Lung (tissue), 12 donors: ENCODE data around the gene AIFM3. TPM values are rescaled to one million over a fixed set of nuclear protein-coding genes. Genes with fewer than 3 reads are reported as not detected.

Source experiments
- ATAC-seq: fragments of 200-7000 bp; cut with Tn5 transposase; one replicate; pipeline ENCODE4 v1.9.1; 2020; ENCODE audit warnings: moderate number of reproducible peaks; ENCODE audit not compliant: insufficient read depth, low FRiP score
- DNase-seq, 3 donors: peaks; one replicate each; pipeline ENCODE4 v3.0.0-alpha.2; 2013 to 2017
- H3K27ac ChIP-seq, 2 donors: one replicate each; pipeline ENCODE4 v1.5.1; 2013; ENCODE audit warnings: mild to moderate bottlenecking in 2 of 2, moderate library complexity in 2 of 2, control low read depth in 1 of 2, inconsistent platforms in 1 of 2, low read depth in 1 of 2, low read length in 1 of 2
- H3K27me3 ChIP-seq, 3 donors: one replicate each; pipeline ENCODE4 v1.5.1; 2013; ENCODE audit warnings: low read length in 2 of 3; ENCODE audit not compliant: control insufficient read depth in 3 of 3, insufficient read depth in 3 of 3
- H3K36me3 ChIP-seq, 4 donors: one replicate each; pipeline ENCODE4 v1.5.1; 2013; ENCODE audit warnings: low read length in 4 of 4, mild to moderate bottlenecking in 1 of 4, moderate library complexity in 1 of 4; ENCODE audit not compliant: control insufficient read depth in 4 of 4, insufficient read depth in 4 of 4
- H3K4me1 ChIP-seq, 5 donors: one replicate each; pipeline ENCODE4 v1.5.1; 2013; ENCODE audit warnings: low read length in 5 of 5, mild to moderate bottlenecking in 2 of 5, moderate library complexity in 1 of 5; ENCODE audit not compliant: control insufficient read depth in 5 of 5, insufficient read depth in 5 of 5
- H3K4me3 ChIP-seq: one replicate; pipeline ENCODE4 v1.5.1; 2013; ENCODE audit warnings: mild to moderate bottlenecking, control low read depth, moderate library complexity
- H3K9ac ChIP-seq, 2 donors: one replicate each; pipeline ENCODE4 v1.5.1; 2013; ENCODE audit warnings: low read length in 2 of 2, control low read depth in 1 of 2; ENCODE audit not compliant: insufficient read depth in 1 of 2
- H3K9me3 ChIP-seq, 4 donors: one replicate each; pipeline ENCODE4 v1.5.1; 2013; ENCODE audit warnings: low read length in 3 of 4, mild to moderate bottlenecking in 1 of 4, moderate library complexity in 1 of 4; ENCODE audit not compliant: control insufficient read depth in 4 of 4, insufficient read depth in 3 of 4
- WGBS, 2 donors: extraction: QIAGEN DNeasy Blood & Tissue Kit; methylation state at CpG; one replicate each; pipeline ENCODE4 v1.1.7; 2013; 5-methylcytosine and 5-hydroxymethylcytosine counted together
- polyA plus RNA-seq, 2 donors: library from polyadenylated mRNA; stranded (reverse); fragments of 200-250 nt; gene quantifications; one replicate each; pipeline ENCODE4 v1.2.1, GENCODE V29; 2013
- total RNA-seq, 2 donors: library from RNA; depleted of rRNA in 1 of 2; stranded (reverse); fragments of >200 nt in 1 of 2; gene quantifications; one replicate each; pipeline ENCODE4 v1.2.1, GENCODE V29; 2014 to 2021
- TF ChIP-seq, protein P1 (sequence below): IDR thresholded peaks from 2 replicates; pipeline ENCODE4 v1.5.1; 2012; ENCODE audit warnings: mild to moderate bottlenecking; ENCODE audit errors: control extremely low read depth, extremely low read depth
- donor health status: control.
- donor health status: control.
- donor health status: Bipolar disorder and iron deficiency.
- donor health status: healthy.
- donor health status: DM: yes; HTN: yes; CAD: no.

The AIFM3 gene
- total and polyA plus RNA-seq, 4 donors, result 0.48 to 7.5 (median 4.8) TPM

DNA sequence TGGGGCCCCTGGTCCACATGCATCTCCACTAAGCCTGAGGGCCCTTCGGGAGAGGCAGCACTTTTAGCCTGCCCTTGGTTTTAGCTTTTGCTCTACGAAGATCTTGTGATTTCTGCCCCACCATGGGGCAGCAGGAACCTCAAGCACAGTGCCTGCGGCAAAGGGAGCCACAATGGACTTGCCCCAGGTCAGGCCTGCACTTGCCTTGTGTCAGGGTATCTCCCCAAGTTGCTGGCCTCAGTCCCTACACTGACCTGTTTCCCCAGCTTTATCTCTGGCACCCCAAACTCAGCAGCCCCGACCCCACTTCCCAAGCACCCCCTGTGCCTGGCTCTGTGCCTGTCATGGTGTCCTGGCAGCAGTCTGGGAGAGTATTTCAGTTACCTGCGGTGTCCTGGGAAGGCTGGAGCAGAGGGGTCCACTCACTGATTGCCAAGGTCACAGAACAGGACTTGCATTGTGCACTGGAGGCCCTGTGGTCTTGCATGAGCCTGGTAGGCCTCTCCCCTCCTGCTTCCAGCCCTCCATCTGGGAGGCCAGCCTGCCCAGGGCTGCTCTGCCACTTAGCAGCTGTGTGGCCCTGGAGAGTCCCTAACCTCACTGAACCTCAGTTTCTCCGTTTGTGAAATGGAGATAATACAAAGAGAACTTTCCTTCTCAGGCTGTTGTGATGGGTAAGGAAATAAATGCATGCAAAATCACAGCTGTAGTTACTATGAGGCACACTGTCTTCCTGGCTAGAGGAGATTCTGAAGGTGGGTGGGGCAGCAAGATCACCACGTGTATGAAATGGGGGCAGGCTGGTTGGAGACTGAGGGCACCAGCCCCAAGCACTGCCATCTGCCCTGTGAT lies 3.6 kb upstream of the AIFM3 start:
- ATAC-seq (no peak), DNase-seq (no peak)
- 79 to 91% methylated on average over 7 of the region's 7 CpGs for WGBS, 2 donors
- Histone ChIP-seq H3K27me3 (peaks cover 0 to 17% (median 5%) of the 10 kb centered on the region in 3 donors), H3K9me3 (no peaks in the 10 kb centered on the region), H3K4me1 (peaks cover 0 to 3% (median 0%) of the 10 kb centered on the region in 5 donors), H3K36me3 (no peaks in the 10 kb centered on the region), H3K27ac (no peak overlapping the region), H3K9ac (no peak overlapping the region), H3K4me3 (no peak overlapping the region)
- TF ChIP-seq, protein P1, sequence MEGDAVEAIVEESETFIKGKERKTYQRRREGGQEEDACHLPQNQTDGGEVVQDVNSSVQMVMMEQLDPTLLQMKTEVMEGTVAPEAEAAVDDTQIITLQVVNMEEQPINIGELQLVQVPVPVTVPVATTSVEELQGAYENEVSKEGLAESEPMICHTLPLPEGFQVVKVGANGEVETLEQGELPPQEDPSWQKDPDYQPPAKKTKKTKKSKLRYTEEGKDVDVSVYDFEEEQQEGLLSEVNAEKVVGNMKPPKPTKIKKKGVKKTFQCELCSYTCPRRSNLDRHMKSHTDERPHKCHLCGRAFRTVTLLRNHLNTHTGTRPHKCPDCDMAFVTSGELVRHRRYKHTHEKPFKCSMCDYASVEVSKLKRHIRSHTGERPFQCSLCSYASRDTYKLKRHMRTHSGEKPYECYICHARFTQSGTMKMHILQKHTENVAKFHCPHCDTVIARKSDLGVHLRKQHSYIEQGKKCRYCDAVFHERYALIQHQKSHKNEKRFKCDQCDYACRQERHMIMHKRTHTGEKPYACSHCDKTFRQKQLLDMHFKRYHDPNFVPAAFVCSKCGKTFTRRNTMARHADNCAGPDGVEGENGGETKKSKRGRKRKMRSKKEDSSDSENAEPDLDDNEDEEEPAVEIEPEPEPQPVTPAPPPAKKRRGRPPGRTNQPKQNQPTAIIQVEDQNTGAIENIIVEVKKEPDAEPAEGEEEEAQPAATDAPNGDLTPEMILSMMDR, result no peak

DNA sequence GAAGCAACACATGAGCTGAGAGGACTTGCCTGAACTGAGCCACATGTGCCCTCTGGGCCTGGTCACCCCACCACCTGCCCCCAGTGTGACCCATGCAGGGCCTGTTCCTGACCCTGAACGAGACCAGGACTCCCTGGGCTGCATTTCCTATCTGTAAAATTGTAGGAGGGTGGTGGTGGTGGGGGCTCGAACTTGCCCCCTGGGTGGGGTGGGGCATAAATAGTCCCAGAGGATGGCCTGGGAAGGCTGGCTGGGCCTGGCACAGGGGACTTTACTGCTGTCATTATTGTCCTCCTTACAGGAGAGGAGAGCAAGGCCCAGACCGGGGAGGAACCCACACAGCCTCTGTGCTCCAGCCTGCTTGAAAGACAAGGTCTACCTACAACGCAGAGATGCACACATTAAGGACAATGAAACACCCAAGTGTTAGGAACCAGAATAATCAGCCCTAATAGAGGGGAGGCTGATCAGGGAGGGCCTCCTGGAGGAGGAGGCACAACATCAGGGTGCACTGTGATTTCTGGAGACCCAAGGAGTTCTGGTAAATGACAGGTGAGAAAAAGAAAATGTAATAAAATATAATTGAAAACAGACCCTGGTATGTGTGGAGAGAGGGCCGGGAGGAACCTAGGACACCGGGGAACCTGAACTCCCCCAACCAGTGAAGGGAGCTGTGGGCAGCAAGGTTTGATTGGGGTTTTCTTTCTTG lies 2.8 kb upstream of the AIFM3 start:
- Histone ChIP-seq H3K36me3 (no peaks in the 10 kb centered on the region), H3K4me3 (no peak overlapping the region), H3K27ac (no peak overlapping the region), H3K9ac (no peak overlapping the region), H3K4me1 (peaks cover 0 to 3% (median 0%) of the 10 kb centered on the region in 5 donors), H3K9me3 (no peaks in the 10 kb centered on the region), H3K27me3 (peaks cover 0 to 16% (median 5%) of the 10 kb centered on the region in 3 donors)
- WGBS, 2 donors, result 69 to 72% methylated on average over 6 of the region's 6 CpGs
- DNase-seq, result no peak
- TF ChIP-seq, protein P1, result no peak
- no peak for ATAC-seq

DNA sequence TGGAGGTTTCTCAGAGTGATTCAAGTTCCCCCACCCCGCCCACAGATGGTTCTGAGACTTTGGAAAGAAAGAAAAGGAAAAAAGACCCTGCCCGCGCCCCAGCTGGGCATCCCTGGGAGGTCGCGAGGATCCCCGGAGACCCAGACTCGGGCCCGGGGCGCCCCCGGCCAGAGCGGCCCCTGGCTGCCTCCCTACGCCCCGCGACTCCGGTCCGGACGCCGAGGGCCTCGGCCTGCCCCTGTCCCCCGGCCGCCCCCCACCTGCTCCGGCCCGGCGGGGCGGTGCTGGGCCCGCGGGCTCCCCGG lies 2.3 kb upstream of the AIFM3 start:
- H3K4me3 ChIP-seq, result no peak overlapping the region

More for the DNA sequence above, 2.3 kb upstream of the AIFM3 start:
- Histone ChIP-seq H3K9ac (no peak overlapping the region), H3K27ac (no peak overlapping the region), H3K9me3 (no peaks in the 10 kb centered on the region), H3K36me3 (no peaks in the 10 kb centered on the region), H3K27me3 (peaks cover 0 to 16% (median 5%) of the 10 kb centered on the region in 3 donors), H3K4me1 (peaks cover 0 to 3% (median 0%) of the 10 kb centered on the region in 5 donors)
- WGBS, 2 donors, result 4 to 5% methylated on average over 11 to 28 of the region's 28 CpGs
- TF ChIP-seq, protein P1, result no peak
- no peak for DNase-seq
- no peak for ATAC-seq
